Neural cell (in vitro differentiated cells): ENCODE measurements around the gene PLA2G12A.

ENCODE experiments used
- EZH2 ChIP-seq: fragments of 200-600, 300-800 bp; shearing (Covaris generic), sonication (generic); IDR thresholded peaks from 2 replicates; pipeline ENCODE4 v1.6.1; 2014; ENCODE audit warnings: antibody characterized with exemption, low read length, borderline replicate concordance, mild to moderate bottlenecking; ENCODE audit not compliant: insufficient read depth, poor library complexity, severe bottlenecking
- TF ChIP-seq, protein P1 (sequence below): fragments of 450-650 bp; IDR thresholded peaks from 2 replicates; pipeline ENCODE4 v1.5.1; 2014; ENCODE audit warnings: antibody characterized with exemption, mild to moderate bottlenecking, moderate library complexity; ENCODE audit not compliant: poor library complexity, severe bottlenecking

DNA sequence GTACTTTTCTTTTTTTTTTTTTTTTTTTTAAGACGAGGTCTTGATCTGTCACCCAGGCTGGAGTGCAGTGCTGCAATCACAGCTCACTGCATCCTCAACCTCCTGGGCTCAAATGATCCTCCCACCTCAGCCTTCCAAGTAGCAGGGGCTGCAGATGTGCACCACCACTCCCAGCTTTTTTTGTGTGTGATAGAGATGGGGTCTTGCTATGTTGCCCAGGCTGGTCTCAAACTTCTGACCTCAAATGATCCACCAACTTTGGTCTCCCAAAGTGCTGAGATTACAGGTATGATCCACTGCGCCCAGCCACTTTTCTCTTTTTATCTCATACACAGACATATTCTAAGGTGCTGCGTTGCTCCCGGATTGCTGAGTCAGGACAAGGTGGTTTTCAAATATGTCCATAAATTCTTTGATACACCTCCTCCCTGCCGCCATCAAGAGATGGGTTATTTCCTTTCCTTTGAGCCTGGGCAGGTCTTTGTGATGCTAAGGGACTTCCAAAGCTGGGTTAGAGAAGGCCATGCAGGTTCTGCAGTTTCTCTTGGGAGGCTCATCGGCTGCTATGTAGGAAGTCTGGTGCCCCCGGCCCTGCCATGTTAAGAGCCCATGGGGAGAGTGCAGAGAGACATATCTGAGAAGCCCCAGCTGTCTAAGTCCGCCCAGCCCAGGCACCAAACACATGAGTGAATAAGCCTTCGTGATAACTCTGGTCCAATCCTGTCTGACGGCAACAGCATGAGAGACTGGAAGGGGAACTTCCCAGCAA, 8.4 kb upstream of the PLA2G12A start:
- TF ChIP-seq, protein P1, sequence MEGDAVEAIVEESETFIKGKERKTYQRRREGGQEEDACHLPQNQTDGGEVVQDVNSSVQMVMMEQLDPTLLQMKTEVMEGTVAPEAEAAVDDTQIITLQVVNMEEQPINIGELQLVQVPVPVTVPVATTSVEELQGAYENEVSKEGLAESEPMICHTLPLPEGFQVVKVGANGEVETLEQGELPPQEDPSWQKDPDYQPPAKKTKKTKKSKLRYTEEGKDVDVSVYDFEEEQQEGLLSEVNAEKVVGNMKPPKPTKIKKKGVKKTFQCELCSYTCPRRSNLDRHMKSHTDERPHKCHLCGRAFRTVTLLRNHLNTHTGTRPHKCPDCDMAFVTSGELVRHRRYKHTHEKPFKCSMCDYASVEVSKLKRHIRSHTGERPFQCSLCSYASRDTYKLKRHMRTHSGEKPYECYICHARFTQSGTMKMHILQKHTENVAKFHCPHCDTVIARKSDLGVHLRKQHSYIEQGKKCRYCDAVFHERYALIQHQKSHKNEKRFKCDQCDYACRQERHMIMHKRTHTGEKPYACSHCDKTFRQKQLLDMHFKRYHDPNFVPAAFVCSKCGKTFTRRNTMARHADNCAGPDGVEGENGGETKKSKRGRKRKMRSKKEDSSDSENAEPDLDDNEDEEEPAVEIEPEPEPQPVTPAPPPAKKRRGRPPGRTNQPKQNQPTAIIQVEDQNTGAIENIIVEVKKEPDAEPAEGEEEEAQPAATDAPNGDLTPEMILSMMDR = no peak
- no peak for TF ChIP-seq EZH2
